Chondrocyte (in vitro differentiated cells): Measurements from ENCODE around the gene BAZ1B. TPM values are rescaled to one million over a fixed set of nuclear protein-coding genes. Genes with fewer than 3 reads are reported as not detected.
"Not testable (repeated sequence)": the region's sequence is repeated elsewhere in the genome, so short reads cannot be mapped to it uniquely, and the experiment has no call there.

ENCODE experiments used
- DNase-seq: peaks from one replicate; pipeline ENCODE4 v3.0.0; 2021; ENCODE audit warnings: mixed read lengths, low spot score
- H3K27ac Mint-ChIP-seq: one replicate; pipeline ENCODE4 v1.8.0; 2021; ENCODE audit warnings: mild to moderate bottlenecking, moderate library complexity, mixed read lengths; ENCODE audit not compliant: unreplicated experiment
- H3K27me3 Mint-ChIP-seq: 2 replicates; pipeline ENCODE4 v1.8.0; 2021; ENCODE audit warnings: low read depth, mixed read lengths
- H3K36me3 Mint-ChIP-seq: 2 replicates; pipeline ENCODE4 v1.8.0; 2021; ENCODE audit warnings: low read depth, mixed read lengths
- H3K4me1 Mint-ChIP-seq: 2 replicates; pipeline ENCODE4 v1.8.0; 2021; ENCODE audit warnings: low read depth, mild to moderate bottlenecking, mixed read lengths
- H3K4me3 Mint-ChIP-seq: one replicate; pipeline ENCODE4 v1.8.0; 2021; ENCODE audit warnings: mild to moderate bottlenecking, moderate library complexity, mixed read lengths; ENCODE audit not compliant: unreplicated experiment
- H3K9me3 Mint-ChIP-seq: 2 replicates; pipeline ENCODE4 v1.8.0; 2021; ENCODE audit warnings: low read depth, mixed read lengths
- total RNA-seq: library from RNA; stranded (reverse); gene quantifications from 3 replicates; pipeline ENCODE4 v1.2.1, GENCODE V29; 2021
- TF ChIP-seq, protein P1 (sequence below): fragments of 200-600 bp; sonication (generic); IDR thresholded peaks from 2 replicates; pipeline ENCODE4 v1.5.0; 2021; ENCODE audit warnings: antibody characterized with exemption, mild to moderate bottlenecking, moderate library complexity

BAZ1B gene
- total RNA-seq, 1 donor from 2014 or later = 65.5 TPM

DNA sequence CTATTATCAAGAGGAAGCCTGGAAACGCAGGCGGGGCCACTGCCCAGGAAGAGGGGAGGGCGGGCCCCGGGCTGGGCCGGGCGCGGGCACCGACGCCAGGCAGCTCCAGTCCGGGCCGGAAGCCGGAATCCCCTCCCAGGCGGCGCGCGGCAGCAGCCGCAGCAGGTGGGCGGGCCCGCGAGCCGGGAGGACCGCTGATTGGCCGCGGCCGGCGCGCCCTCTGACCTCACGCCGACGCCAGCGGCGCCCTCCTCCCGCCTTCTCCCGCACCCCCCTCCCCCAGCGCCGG is 35.0 kb upstream of the BAZ1B start:
- Mint-ChIP-seq H3K4me3 (peak overlapping the region; percentile 87), H3K4me1 (peaks cover 40% of the 10 kb centered on the region), H3K9me3 (no peaks in the 10 kb centered on the region), H3K36me3 (peaks cover 2% of the 10 kb centered on the region), H3K27me3 (no peaks in the 10 kb centered on the region), H3K27ac (peak overlapping the region; percentile 91)
- TF ChIP-seq, protein P1, sequence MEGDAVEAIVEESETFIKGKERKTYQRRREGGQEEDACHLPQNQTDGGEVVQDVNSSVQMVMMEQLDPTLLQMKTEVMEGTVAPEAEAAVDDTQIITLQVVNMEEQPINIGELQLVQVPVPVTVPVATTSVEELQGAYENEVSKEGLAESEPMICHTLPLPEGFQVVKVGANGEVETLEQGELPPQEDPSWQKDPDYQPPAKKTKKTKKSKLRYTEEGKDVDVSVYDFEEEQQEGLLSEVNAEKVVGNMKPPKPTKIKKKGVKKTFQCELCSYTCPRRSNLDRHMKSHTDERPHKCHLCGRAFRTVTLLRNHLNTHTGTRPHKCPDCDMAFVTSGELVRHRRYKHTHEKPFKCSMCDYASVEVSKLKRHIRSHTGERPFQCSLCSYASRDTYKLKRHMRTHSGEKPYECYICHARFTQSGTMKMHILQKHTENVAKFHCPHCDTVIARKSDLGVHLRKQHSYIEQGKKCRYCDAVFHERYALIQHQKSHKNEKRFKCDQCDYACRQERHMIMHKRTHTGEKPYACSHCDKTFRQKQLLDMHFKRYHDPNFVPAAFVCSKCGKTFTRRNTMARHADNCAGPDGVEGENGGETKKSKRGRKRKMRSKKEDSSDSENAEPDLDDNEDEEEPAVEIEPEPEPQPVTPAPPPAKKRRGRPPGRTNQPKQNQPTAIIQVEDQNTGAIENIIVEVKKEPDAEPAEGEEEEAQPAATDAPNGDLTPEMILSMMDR = no peak
- DNase-seq = peak; percentile 97

DNA sequence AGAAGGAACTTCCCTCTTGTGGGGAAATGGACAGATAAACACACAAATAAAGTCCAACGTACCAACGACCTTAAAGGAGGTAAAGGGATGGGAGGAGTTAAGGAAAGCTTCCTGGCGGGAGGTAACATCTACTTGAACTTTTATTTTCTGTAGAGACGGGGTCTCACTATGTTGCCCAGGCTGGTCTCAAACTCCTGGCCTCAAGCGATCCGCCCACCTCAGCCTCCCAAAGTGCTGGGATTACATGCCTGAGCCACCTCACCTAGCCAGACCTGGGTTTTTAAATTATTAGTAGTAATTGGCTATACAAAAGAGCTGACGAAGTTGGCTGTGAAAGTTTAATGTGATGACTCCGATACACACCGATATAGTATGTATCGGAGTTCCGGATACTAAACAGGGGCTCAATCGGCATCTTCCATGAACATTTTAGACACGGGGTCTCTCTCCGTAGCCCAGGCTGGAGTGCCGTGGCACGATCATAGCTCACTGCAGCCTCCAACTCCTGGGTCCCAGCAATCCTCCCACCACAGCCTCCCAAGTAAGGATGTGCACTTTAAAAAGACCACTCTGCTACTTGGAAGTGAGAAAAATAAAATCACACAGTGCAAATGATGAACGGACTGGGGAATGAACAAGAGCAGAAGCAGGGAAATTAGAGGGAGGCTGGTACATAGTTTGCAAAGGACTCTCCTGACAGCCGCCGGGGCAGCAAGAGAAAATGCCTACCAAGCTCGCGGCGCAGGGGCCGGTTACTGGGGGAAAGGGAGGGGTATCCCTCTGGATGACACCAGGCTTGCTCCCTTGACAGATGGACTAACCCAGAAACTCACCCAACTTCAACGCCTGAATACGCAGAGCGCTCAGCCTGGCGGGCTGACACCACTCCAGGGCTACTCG is 34.4 kb upstream of the BAZ1B start:
- peak overlapping the region; percentile 89 for H3K27ac Mint-ChIP-seq
- TF ChIP-seq, protein P1 = no peak
- no peaks in the 10 kb centered on the region for H3K27me3 Mint-ChIP-seq
- H3K9me3 Mint-ChIP-seq = no peaks in the 10 kb centered on the region
- H3K36me3 Mint-ChIP-seq = peaks cover 3% of the 10 kb centered on the region
- H3K4me3 Mint-ChIP-seq = peak overlapping the region; percentile 87
- DNase-seq = no peak
- peaks cover 41% of the 10 kb centered on the region for H3K4me1 Mint-ChIP-seq

DNA sequence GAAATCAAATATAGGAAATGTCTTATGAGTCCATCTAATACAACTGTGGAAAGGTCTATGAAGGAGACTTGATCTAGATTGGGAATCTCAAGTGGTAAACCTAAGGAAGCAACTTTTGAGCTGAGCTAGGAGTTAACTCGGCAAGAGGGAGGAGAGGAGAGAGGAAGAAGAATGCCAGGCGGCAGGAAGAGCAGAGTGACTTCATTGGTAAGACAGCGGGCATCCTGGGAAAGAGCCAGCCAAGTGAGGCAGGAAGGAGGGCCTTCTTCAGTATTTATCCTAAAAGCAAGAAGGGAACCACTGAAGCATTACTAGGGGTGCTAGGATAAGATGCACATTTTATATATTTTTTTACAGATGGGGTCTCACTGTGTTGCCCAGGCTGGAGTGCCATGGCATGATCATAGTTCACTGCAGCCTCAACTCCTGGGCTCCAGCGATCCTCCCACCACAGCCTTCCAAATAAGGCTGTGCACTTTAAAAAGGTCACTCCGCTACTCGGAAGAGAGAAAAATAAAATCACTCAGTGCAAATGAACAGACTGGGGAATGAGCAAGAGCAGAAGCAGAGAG is 33.4 kb upstream of the BAZ1B start:
- Mint-ChIP-seq H3K9me3 (no peaks in the 10 kb centered on the region), H3K27me3 (no peaks in the 10 kb centered on the region), H3K4me3 (peak overlapping the region; percentile 87), H3K27ac (peak overlapping the region; percentile 89), H3K36me3 (peaks cover 5% of the 10 kb centered on the region), H3K4me1 (peaks cover 39% of the 10 kb centered on the region)
- no peak for DNase-seq
- TF ChIP-seq, protein P1 = no peak

DNA sequence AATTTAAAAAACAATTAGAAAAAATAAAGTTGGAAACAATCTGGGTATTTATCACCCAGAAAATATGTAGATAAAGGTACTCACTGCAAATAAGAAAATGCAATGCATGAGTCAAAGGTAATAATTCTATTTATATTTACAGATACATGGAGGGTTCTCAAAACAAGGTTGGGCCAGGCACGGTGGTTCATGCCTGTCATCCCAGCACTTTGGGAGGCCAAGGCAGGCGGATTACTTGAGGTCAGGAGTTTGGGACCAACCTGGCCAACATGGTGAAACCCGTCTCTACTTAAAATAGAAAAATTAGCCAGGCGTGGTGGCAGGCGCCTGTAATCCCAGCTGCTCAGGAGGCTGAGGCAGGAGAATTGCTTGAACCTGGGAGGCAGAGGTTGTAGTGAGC is 28.0 kb upstream of the BAZ1B start:
- H3K4me3 Mint-ChIP-seq, H3K9me3 Mint-ChIP-seq, H3K27me3 Mint-ChIP-seq, H3K27ac Mint-ChIP-seq, DNase-seq, H3K4me1 Mint-ChIP-seq: not testable (repeated sequence)
- peaks cover 14% of the 10 kb centered on the region for H3K36me3 Mint-ChIP-seq

DNA sequence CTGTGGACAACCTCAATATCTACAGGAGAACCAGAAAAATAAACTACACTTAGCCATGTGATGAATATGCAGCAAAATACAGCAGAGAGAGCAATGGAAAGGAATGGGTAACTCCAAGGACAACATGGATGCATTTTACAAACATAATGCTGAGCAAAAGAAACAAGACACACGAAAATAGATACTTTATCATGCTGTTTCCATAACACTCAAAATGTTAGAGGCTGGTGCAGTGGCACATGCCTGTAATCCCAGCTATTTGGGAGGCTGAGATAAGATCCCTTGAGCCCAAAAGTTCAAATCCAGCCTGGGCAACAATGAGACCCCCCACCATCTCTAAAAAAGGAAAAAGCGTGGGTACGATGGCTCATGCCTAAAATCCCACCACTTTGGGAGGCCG is 27.1 kb upstream of the BAZ1B start:
- Mint-ChIP-seq H3K27ac (no peak overlapping the region), H3K4me1 (peaks cover 2% of the 10 kb centered on the region), H3K4me3 (no peak overlapping the region), H3K9me3 (no peaks in the 10 kb centered on the region), H3K27me3 (no peaks in the 10 kb centered on the region), H3K36me3 (peaks cover 14% of the 10 kb centered on the region)
- DNase-seq = no peak
- TF ChIP-seq, protein P1 = no peak

DNA sequence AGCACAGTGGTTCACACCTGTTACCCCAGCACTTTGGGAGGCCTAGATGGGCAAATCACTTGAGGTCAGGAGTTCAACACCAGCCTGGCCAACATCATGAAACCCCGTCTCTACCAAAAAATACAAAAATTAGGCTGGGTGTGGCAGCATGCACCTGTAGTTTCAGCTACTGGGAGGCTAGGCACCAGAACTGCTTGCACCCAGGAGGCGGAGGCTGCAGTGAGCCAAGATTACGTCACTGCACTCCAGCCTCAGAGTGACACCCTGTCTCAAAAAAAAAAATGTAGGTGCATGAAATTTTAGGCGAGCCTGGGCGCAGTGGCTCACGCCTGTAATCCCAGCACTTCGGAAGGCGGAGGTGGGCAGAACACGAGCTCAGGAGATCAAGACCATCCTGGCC is 25.7 kb upstream of the BAZ1B start:
- no peaks in the 10 kb centered on the region for H3K27me3 Mint-ChIP-seq
- no peak for DNase-seq
- H3K9me3 Mint-ChIP-seq = no peaks in the 10 kb centered on the region
- TF ChIP-seq, protein P1 = no peak
- peaks cover 18% of the 10 kb centered on the region for H3K36me3 Mint-ChIP-seq
- no peak overlapping the region for H3K4me3 Mint-ChIP-seq
- H3K27ac Mint-ChIP-seq = no peak overlapping the region
- peaks cover 2% of the 10 kb centered on the region for H3K4me1 Mint-ChIP-seq
